Transverse colon (tissue), 4 donors: ENCODE measurements around the gene NUB1. TPM values are rescaled to one million over a fixed set of nuclear protein-coding genes. Genes with fewer than 3 reads are reported as not detected.
A peak's percentile ranks its signal among the peaks of the same experiment; 100 is the strongest.

Source experiments
- DNase-seq: peaks from one replicate; pipeline ENCODE4 v3.0.0-alpha.2; 2019
- H3K27ac ChIP-seq, 4 donors: fragments of 200-600 bp; sonication (generic); 2 replicates each; pipeline ENCODE4 v1.5.1; 2016 to 2018; ENCODE audit warnings: inconsistent platforms in 4 of 4
- H3K27me3 ChIP-seq: fragments of 200-600 bp; sonication (generic); 2 replicates; pipeline ENCODE4 v1.5.1; 2017; ENCODE audit warnings: inconsistent platforms
- H3K36me3 ChIP-seq, 4 donors: fragments of 200-600 bp; sonication (generic); 2 replicates each; pipeline ENCODE4 v1.5.1; 2017 to 2019; ENCODE audit warnings: inconsistent platforms in 4 of 4
- H3K4me1 ChIP-seq, 4 donors: fragments of 200-600 bp; sonication (generic); 2 replicates each; pipeline ENCODE4 v1.5.1; 2017 to 2020; ENCODE audit warnings: inconsistent platforms in 4 of 4
- H3K4me3 ChIP-seq, 4 donors: fragments of 200-600 bp; sonication (generic); 1 replicate in 1 of 4; 2 replicates in 3 of 4; pipeline versions ENCODE4 v1.5.1 to v1.6.1; 2017 to 2019; ENCODE audit warnings: inconsistent platforms in 4 of 4
- H3K9me3 ChIP-seq, 2 donors: fragments of 200-600 bp; sonication (generic); 2 replicates each; pipeline ENCODE4 v1.5.1; 2017 to 2019; ENCODE audit warnings: inconsistent platforms in 2 of 2
- CTCF ChIP-seq, 5 experiments: fragments of 200-600 bp in 3 of 5; fragments of 450-650 bp in 2 of 5; sonication (generic) in 3 of 5; IDR thresholded peaks; 1 replicate in 2 of 5; 2 replicates in 3 of 5; pipeline ENCODE4 v1.5.1; 2016 to 2017; ENCODE audit warnings: antibody characterized with exemption in 5 of 5, inconsistent platforms in 3 of 5, mild to moderate bottlenecking in 2 of 5, moderate library complexity in 1 of 5
- EP300 ChIP-seq: sonication (generic); formaldehyde crosslinking; IDR thresholded peaks from one replicate; pipeline ENCODE4 v1.6.1; 2017; ENCODE audit warnings: antibody characterized with exemption, low read depth
- POLR2A ChIP-seq: fragments of 450-650 bp; IDR thresholded peaks from one replicate; pipeline ENCODE4 v1.6.1; 2016; ENCODE audit warnings: antibody characterized with exemption, mild to moderate bottlenecking, moderate library complexity
- POLR2AphosphoS5 ChIP-seq, 3 donors: sonication (generic); formaldehyde crosslinking; IDR thresholded peaks; one replicate each; pipeline ENCODE4 v1.6.1; 2016; ENCODE audit warnings: antibody characterized with exemption in 3 of 3
- whole genome bisulfite sequencing, 2 donors: methylation state at CpG; one replicate each; pipeline ENCODE4 v1.1.5; 2018; ENCODE audit warnings: low coverage in 1 of 2; 5-methylcytosine and 5-hydroxymethylcytosine counted together
- in situ Hi-C, 4 donors: fragments of 200-750 bp; cut with MboI; loops; one replicate each; pipeline versions ENCODE4 v1.15.0 to v1.15.1; 2017; ENCODE audit warnings: low sequenced_read_pairs in 3 of 4, low pct_ligation_motif_present in 1 of 4, low pct_unique_long_range_greater_than_20kb in 1 of 4
- intact Hi-C: fragments of 100-400 bp; cut with DNase I; formaldehyde crosslinking; loops from one replicate; pipeline ENCODE4 v1.15.1; 2023; ENCODE audit warnings: low total_unique reads
- total RNA-seq, 4 donors: library from RNA; depleted of rRNA; stranded (reverse); fragments of >200 nt; gene quantifications; one replicate each; pipeline ENCODE4 v1.1.0, GENCODE V29; 2016

Gene NUB1
- total RNA-seq, 4 donors from 2014 or later, result 26.3 to 69.5 (median 56.4) TPM

DNA sequence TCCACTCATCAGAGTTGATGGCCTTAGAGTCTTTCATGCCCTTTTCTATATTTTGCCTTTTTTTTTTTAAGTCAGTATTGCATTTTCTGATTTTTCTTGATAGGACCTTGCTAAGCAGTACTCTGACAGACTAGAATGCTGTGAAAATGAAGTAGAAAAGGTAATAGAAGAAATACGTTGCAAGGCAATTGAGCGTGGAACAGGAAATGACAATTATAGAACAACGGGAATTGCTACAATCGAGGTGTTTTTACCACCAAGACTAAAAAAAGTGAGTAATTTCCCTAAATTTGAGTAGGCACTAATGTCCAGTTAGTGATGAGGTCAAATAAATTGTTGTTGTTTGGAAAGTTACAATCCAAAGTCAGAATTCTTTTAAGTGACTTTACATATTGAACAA is 7.4 kb downstream of the NUB1 start:
- peak overlapping the region; percentile 76 to 90 (median 82) for H3K27ac ChIP-seq
- H3K36me3 ChIP-seq, result peaks cover 0 to 40% (median 7%) of the 10 kb centered on the region in 4 donors
- H3K4me3 ChIP-seq, result peak overlapping the region in 1 of 4 donors; percentile 50
- H3K27me3 ChIP-seq, result no peaks in the 10 kb centered on the region
- 74 to 78% methylated on average over 4 of the region's 4 CpGs for WGBS, 2 donors
- DNase-seq, result no peak
- H3K9me3 ChIP-seq, result no peaks in the 10 kb centered on the region
- no peak for TF ChIP-seq POLR2AphosphoS5 (IDR thresholded peaks at IDR 0.05)
- H3K4me1 ChIP-seq, result peaks cover 12 to 51% (median 21%) of the 10 kb centered on the region in 4 donors
- intact Hi-C loops (no loop called here), in situ Hi-C loops (no loop called here)

- peak overlapping the region; percentile 76 to 90 (median 82) for H3K27ac ChIP-seq
- in situ Hi-C loops, result no loop called here
- peak overlapping the region in 2 of 4 donors; percentile 26 to 50 for H3K4me3 ChIP-seq
- peak; percentile 37 for DNase-seq
- intact Hi-C loops, result no loop called here
- H3K36me3 ChIP-seq, result peaks cover 0 to 40% (median 9%) of the 10 kb centered on the region in 4 donors
- H3K4me1 ChIP-seq, result peaks cover 12 to 51% (median 21%) of the 10 kb centered on the region in 4 donors
- H3K27me3 ChIP-seq, result no peaks in the 10 kb centered on the region
- no peaks in the 10 kb centered on the region for H3K9me3 ChIP-seq
- 36 to 51% methylated on average over 2 to 5 of the region's 5 CpGs for WGBS, 2 donors
- TF ChIP-seq POLR2A, result no peak
- no peak for TF ChIP-seq CTCF (IDR thresholded peaks at IDR 0.05)
- no peak for TF ChIP-seq EP300
- TF ChIP-seq POLR2AphosphoS5 (IDR thresholded peaks at IDR 0.05), result no peak
Observed at GRCh38 chr7:151349507-151349853, 7.9 kb downstream of the NUB1 start.

- in situ Hi-C loops, result loop anchor here in 3 of 4 donors (5.0 to 25.0 kb wide), 2 partner anchors 34 to 411 kb away; no protein-coding TSS in a partner anchor
- Histone ChIP-seq H3K36me3 (peaks cover 0 to 43% (median 16%) of the 10 kb centered on the region in 4 donors), H3K4me1 (peaks cover 12 to 42% (median 15%) of the 10 kb centered on the region in 4 donors), H3K4me3 (no peak overlapping the region), H3K9me3 (no peaks in the 10 kb centered on the region), H3K27ac (no peak overlapping the region), H3K27me3 (no peaks in the 10 kb centered on the region)
- WGBS, 2 donors, result 56 to 59% methylated on average over 8 of the region's 8 CpGs
- DNase-seq, result peak; percentile 26
- TF ChIP-seq POLR2A (no peak), CTCF (IDR thresholded peaks at IDR 0.05) (no peak), EP300 (no peak), POLR2AphosphoS5 (IDR thresholded peaks at IDR 0.05) (no peak)
- intact Hi-C loops, result loop anchor here (2.0 kb wide), 1 partner anchor 36 kb away; no protein-coding TSS in a partner anchor
Observed at GRCh38 chr7:151351027-151351426, 9.4 kb downstream of the NUB1 start.

DNA sequence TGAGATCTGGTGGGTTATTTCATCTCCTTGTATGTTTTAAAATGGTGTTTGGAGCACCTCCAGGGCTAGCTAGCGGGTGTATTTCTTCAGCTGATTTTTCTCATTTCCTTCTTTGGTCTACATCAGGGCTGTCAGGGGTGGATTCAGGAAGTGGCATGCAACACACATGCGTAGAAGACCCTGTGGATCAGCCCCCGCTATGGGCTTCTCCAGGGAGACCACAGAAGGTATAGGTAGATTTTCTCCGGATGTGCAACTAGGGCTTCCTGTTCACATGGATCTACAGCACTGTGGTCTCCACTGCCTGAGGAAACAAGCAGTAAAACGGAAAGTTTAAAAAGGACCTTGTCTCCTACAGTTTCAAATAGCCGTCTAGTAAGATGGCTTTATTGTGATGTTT is 10.4 kb downstream of the NUB1 start:
- WGBS, 2 donors, result 40 to 73% methylated on average over 5 to 6 of the region's 6 CpGs
- H3K9me3 ChIP-seq, result no peaks in the 10 kb centered on the region
- H3K27me3 ChIP-seq, result no peaks in the 10 kb centered on the region
- DNase-seq, result no peak
- H3K4me3 ChIP-seq, result no peak overlapping the region
- H3K4me1 ChIP-seq, result peaks cover 6 to 33% (median 10%) of the 10 kb centered on the region in 4 donors
- in situ Hi-C loops (loop anchor here in 3 of 4 donors (5.0 to 25.0 kb wide), 2 partner anchors 35 to 410 kb away; no protein-coding TSS in a partner anchor), intact Hi-C loops (loop anchor here (2.0 kb wide), 1 partner anchor 37 kb away; no protein-coding TSS in a partner anchor)
- TF ChIP-seq EP300, result no peak
- no peak for TF ChIP-seq CTCF (IDR thresholded peaks at IDR 0.05)
- no peak for TF ChIP-seq POLR2A
- TF ChIP-seq POLR2AphosphoS5 (IDR thresholded peaks at IDR 0.05), result no peak
- peaks cover 0 to 52% (median 20%) of the 10 kb centered on the region in 4 donors for H3K36me3 ChIP-seq
- H3K27ac ChIP-seq, result peak overlapping the region in 3 of 4 donors; percentile 10 to 23 (median 23)
